Measurements from ENCODE around the gene KCNN4. TPM values are rescaled to one million over a fixed set of nuclear protein-coding genes. Genes with fewer than 3 reads are reported as not detected.

KCNN4 gene
- polyA plus RNA-seq, 1 donor from 2014 or later: not detected

DNA sequence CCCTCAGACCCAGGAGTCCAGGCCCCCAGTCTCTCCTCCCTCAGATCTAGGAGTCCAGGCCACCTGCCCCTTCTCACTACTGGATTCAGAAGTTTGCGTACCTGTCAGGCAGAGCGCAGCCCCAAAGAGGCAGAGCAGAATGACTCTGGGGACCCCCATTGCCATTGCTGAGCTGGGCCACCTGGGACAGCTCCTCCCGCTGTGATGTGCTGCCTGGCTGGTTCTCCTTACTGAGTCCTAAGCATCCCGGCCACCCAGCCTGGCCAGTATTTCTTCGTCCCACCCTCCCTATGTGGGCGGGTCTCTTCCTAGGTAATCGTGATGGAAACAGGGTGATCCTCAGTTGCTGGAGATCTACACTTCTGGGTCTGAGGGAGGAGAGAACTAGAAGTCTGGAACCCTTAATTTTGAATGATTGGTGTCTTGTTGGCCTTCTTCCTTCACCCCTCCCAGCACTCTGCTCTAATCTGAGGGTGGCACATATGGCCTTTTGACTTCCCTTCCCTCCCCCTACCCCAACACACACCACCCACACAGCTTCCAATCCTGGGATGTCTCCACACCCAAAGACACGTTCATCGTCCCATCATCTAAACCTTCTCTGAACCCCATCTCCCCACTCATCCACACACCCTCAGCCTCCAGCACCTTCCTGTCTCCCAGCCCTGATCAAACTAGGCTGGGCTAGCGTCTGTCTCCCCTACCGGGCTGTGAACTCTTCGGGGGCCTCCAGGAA, 21.6 kb upstream of the KCNN4 start, which contains the start of gene LYPD5:
Gene LYPD5 (minus strand): TSS at position 232 of the 736 bp plus-strand sequence. CDS start 67 bp downstream, at position 165.
- TF ChIP-seq, protein P1, sequence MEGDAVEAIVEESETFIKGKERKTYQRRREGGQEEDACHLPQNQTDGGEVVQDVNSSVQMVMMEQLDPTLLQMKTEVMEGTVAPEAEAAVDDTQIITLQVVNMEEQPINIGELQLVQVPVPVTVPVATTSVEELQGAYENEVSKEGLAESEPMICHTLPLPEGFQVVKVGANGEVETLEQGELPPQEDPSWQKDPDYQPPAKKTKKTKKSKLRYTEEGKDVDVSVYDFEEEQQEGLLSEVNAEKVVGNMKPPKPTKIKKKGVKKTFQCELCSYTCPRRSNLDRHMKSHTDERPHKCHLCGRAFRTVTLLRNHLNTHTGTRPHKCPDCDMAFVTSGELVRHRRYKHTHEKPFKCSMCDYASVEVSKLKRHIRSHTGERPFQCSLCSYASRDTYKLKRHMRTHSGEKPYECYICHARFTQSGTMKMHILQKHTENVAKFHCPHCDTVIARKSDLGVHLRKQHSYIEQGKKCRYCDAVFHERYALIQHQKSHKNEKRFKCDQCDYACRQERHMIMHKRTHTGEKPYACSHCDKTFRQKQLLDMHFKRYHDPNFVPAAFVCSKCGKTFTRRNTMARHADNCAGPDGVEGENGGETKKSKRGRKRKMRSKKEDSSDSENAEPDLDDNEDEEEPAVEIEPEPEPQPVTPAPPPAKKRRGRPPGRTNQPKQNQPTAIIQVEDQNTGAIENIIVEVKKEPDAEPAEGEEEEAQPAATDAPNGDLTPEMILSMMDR (IDR thresholded peaks at IDR 0.05; ENCODE audit: poor library complexity, severe bottlenecking): no peak
- no peak for TF ChIP-seq EZH2 (IDR thresholded peaks at IDR 0.05; ENCODE audit: borderline replicate concordance, insufficient read depth, low read length, poor library complexity, severe bottlenecking)
- no peak for TF ChIP-seq POLR2AphosphoS5 (IDR thresholded peaks at IDR 0.05)
- no peak for TF ChIP-seq SMC3 (conservative IDR thresholded peaks at IDR 0.05; ENCODE audit: poor library complexity)
- TF ChIP-seq, protein P2, sequence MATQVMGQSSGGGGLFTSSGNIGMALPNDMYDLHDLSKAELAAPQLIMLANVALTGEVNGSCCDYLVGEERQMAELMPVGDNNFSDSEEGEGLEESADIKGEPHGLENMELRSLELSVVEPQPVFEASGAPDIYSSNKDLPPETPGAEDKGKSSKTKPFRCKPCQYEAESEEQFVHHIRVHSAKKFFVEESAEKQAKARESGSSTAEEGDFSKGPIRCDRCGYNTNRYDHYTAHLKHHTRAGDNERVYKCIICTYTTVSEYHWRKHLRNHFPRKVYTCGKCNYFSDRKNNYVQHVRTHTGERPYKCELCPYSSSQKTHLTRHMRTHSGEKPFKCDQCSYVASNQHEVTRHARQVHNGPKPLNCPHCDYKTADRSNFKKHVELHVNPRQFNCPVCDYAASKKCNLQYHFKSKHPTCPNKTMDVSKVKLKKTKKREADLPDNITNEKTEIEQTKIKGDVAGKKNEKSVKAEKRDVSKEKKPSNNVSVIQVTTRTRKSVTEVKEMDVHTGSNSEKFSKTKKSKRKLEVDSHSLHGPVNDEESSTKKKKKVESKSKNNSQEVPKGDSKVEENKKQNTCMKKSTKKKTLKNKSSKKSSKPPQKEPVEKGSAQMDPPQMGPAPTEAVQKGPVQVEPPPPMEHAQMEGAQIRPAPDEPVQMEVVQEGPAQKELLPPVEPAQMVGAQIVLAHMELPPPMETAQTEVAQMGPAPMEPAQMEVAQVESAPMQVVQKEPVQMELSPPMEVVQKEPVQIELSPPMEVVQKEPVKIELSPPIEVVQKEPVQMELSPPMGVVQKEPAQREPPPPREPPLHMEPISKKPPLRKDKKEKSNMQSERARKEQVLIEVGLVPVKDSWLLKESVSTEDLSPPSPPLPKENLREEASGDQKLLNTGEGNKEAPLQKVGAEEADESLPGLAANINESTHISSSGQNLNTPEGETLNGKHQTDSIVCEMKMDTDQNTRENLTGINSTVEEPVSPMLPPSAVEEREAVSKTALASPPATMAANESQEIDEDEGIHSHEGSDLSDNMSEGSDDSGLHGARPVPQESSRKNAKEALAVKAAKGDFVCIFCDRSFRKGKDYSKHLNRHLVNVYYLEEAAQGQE (IDR thresholded peaks at IDR 0.05; ENCODE audit: borderline replicate concordance): no peak
- no peak for TF ChIP-seq MXI1 (conservative IDR thresholded peaks at IDR 0.05; ENCODE audit: poor library complexity, severe bottlenecking)
- no peak for TF ChIP-seq TAF1 (IDR thresholded peaks at IDR 0.05; ENCODE audit: low read depth)
- TF ChIP-seq EP300 (conservative IDR thresholded peaks at IDR 0.05; ENCODE audit: poor library complexity, severe bottlenecking): no peak
- TF ChIP-seq RAD21 (conservative IDR thresholded peaks at IDR 0.05): no peak
- H3K27me3 ChIP-seq (ENCODE audit: insufficient read depth, low read depth, low read length): peaks cover 30% of the 10 kb centered on the region

DNA sequence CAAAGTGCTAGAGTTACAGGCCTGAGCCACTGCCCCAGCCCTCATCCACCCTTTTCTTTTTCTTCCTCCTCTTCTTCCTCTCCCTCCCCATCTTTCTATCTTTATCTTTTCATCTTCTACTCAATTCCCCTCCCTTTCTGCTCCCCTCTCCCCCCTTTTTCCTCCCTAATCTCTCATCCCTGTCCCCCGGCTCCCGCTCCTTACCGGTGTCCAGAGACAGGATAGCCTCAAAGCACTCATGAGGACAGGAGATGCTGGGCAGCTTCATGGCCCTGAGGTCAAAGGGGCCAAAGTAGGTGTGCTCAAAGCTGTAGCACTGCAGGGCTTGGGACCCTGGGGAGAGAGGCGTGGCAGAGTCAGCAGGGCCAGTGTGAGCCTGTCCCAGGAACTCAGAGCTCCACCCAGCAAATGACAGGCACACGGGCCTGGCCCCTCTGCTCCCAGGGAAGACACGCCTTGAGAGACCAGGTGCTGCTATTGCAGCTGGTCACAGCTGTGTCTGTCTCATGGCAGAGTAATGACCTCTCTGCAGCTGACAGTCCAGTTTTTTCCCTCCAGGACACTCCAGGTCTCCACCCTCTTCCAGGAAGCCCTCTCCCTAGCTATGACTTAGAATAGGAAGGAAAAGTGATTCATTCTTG, 18.8 kb upstream of the KCNN4 start:
- Histone ChIP-seq H3K4me2 (ENCODE audit: low read length) (no peak overlapping the region), H3F3A (ENCODE audit: insufficient read depth, low read length, poor library complexity, severe bottlenecking) (no peaks in the 10 kb centered on the region), H3K36me3 (ENCODE audit: insufficient read depth, low read length) (no peaks in the 10 kb centered on the region), H3K79me2 (replicated peaks; ENCODE audit: insufficient read depth, low read length) (no peaks in the 10 kb centered on the region), H3K4me3 (ENCODE audit: low read length) (no peak overlapping the region), H3K9me3 (ENCODE audit: low read length) (no peaks in the 10 kb centered on the region), H3K9ac (ENCODE audit: low read length) (no peak overlapping the region), H3K27me3 (ENCODE audit: insufficient read depth, low read depth, low read length) (peaks cover 30% of the 10 kb centered on the region), H3K27ac (ENCODE audit: low read length) (no peak overlapping the region), H2AFZ (ENCODE audit: low read depth, low read length) (no peak overlapping the region), H3K9me2 (ENCODE audit: insufficient read depth, low read length) (no peaks in the 10 kb centered on the region), H4K20me1 (ENCODE audit: insufficient read depth) (no peaks in the 10 kb centered on the region)
- no peak for TF ChIP-seq EP300 (conservative IDR thresholded peaks at IDR 0.05; ENCODE audit: poor library complexity, severe bottlenecking)
- no peak for TF ChIP-seq TAF1 (IDR thresholded peaks at IDR 0.05; ENCODE audit: low read depth)
- TF ChIP-seq MXI1 (conservative IDR thresholded peaks at IDR 0.05; ENCODE audit: poor library complexity, severe bottlenecking): no peak
- no peak for TF ChIP-seq POLR2AphosphoS5 (IDR thresholded peaks at IDR 0.05)
- TF ChIP-seq RAD21 (conservative IDR thresholded peaks at IDR 0.05): no peak
- TF ChIP-seq, protein P1 (IDR thresholded peaks at IDR 0.05; ENCODE audit: poor library complexity, severe bottlenecking): no peak
- no peak for TF ChIP-seq SMC3 (conservative IDR thresholded peaks at IDR 0.05; ENCODE audit: poor library complexity)
- no peak for TF ChIP-seq EZH2 (IDR thresholded peaks at IDR 0.05; ENCODE audit: borderline replicate concordance, insufficient read depth, low read length, poor library complexity, severe bottlenecking)
- TF ChIP-seq, protein P2 (IDR thresholded peaks at IDR 0.05; ENCODE audit: borderline replicate concordance): no peak

More for the DNA sequence above, 21.6 kb upstream of the KCNN4 start, which contains the start of gene LYPD5:
- no peaks in the 10 kb centered on the region for H3F3A ChIP-seq (ENCODE audit: insufficient read depth, low read length, poor library complexity, severe bottlenecking)
- no peak within 1 kb of the TSS for H3K4me2 ChIP-seq (ENCODE audit: low read length)
- no peak within 1 kb of the TSS for H2AFZ ChIP-seq (ENCODE audit: low read depth, low read length)
- no peaks in the 10 kb centered on the region for H3K9me2 ChIP-seq (ENCODE audit: insufficient read depth, low read length)
- H3K9ac ChIP-seq (ENCODE audit: low read length): no peak within 1 kb of the TSS
- H3K4me3 ChIP-seq (ENCODE audit: low read length): no peak within 1 kb of the TSS
- H3K36me3 ChIP-seq (ENCODE audit: insufficient read depth, low read length): no peaks in the 10 kb centered on the region
- no peaks in the 10 kb centered on the region for H4K20me1 ChIP-seq (ENCODE audit: insufficient read depth)
- no peaks in the 10 kb centered on the region for H3K79me2 ChIP-seq (replicated peaks; ENCODE audit: insufficient read depth, low read length)
- no peaks in the 10 kb centered on the region for H3K9me3 ChIP-seq (ENCODE audit: low read length)
- no peak within 1 kb of the TSS for H3K27ac ChIP-seq (ENCODE audit: low read length)

All from neural cell (in vitro differentiated cells).